Esophagus muscularis mucosa (tissue), 4 donors: ENCODE data around the gene SPG11. TPM values are rescaled to one million over a fixed set of nuclear protein-coding genes. Genes with fewer than 3 reads are reported as not detected.
A peak's percentile ranks its signal among the peaks of the same experiment; 100 is the strongest.

Experiments used
- DNase-seq: peaks from one replicate; pipeline ENCODE4 v3.0.0-alpha.2; 2017; ENCODE audit errors: extremely low spot score
- H3K27ac ChIP-seq, 4 donors: fragments of 200-600 bp; sonication (generic); replicated peaks in 1 of 4; 1 replicate in 3 of 4; 2 replicates in 1 of 4; pipeline ENCODE4 v1.5.1; 2016 to 2019; ENCODE audit warnings: mild to moderate bottlenecking in 1 of 4
- H3K27me3 ChIP-seq, 4 donors: fragments of 200-600 bp; sonication (generic); one replicate each; pipeline versions ENCODE4 v1.5.1 to v1.6.0; 2016 to 2019
- H3K36me3 ChIP-seq, 4 donors: fragments of 200-600 bp; sonication (generic); one replicate each; pipeline ENCODE4 v1.5.1; 2016 to 2019
- H3K4me1 ChIP-seq, 4 donors: fragments of 200-600 bp; sonication (generic); one replicate each; pipeline ENCODE4 v1.5.1; 2016 to 2019
- H3K4me3 ChIP-seq, 4 donors: fragments of 200-600 bp; sonication (generic); 1 replicate in 2 of 4; 2 replicates in 2 of 4; pipeline ENCODE4 v1.5.1; 2016 to 2019; ENCODE audit warnings: mild to moderate bottlenecking in 4 of 4, moderate library complexity in 1 of 4
- H3K9me3 ChIP-seq, 4 donors: fragments of 200-600 bp; sonication (generic); 1 replicate in 3 of 4; 2 replicates in 1 of 4; pipeline ENCODE4 v1.5.1; 2016 to 2019
- CTCF ChIP-seq, 3 experiments: fragments of 200-600 bp in 2 of 3; fragments of 450-650 bp in 1 of 3; sonication (generic) in 2 of 3; IDR thresholded peaks; one replicate each; pipeline ENCODE4 v1.5.1; 2017 to 2019; ENCODE audit warnings: antibody characterized with exemption in 3 of 3, mild to moderate bottlenecking in 2 of 3, moderate library complexity in 1 of 3
- EP300 ChIP-seq: sonication (generic); formaldehyde crosslinking; IDR thresholded peaks from one replicate; pipeline ENCODE4 v1.6.1; 2017; ENCODE audit warnings: antibody characterized with exemption
- POLR2A ChIP-seq: fragments of 450-650 bp; IDR thresholded peaks from one replicate; pipeline ENCODE4 v1.6.1; 2017; ENCODE audit warnings: antibody characterized with exemption, moderate library complexity, mild to moderate bottlenecking, low read depth
- POLR2AphosphoS5 ChIP-seq, 2 donors: sonication (generic); formaldehyde crosslinking; IDR thresholded peaks; one replicate each; pipeline ENCODE4 v1.6.1; 2017; ENCODE audit warnings: antibody characterized with exemption in 2 of 2
- WGBS: methylation state at CpG from one replicate; pipeline ENCODE4 v1.1.5; 2018; 5-methylcytosine and 5-hydroxymethylcytosine counted together
- intact Hi-C: fragments of 100-400 bp; cut with DNase I; formaldehyde crosslinking; loops from one replicate; pipeline ENCODE4 v1.15.1; 2023
- total RNA-seq, 4 donors: library from RNA; depleted of rRNA; stranded (reverse); fragments of >200 nt; gene quantifications; one replicate each; pipeline versions ENCODE4 v1.1.0 to v1.2.1, GENCODE V29; 2016

Gene SPG11
- total RNA-seq, 4 donors from 2014 or later, result 40.4 to 80.6 (median 55.2) TPM

DNA sequence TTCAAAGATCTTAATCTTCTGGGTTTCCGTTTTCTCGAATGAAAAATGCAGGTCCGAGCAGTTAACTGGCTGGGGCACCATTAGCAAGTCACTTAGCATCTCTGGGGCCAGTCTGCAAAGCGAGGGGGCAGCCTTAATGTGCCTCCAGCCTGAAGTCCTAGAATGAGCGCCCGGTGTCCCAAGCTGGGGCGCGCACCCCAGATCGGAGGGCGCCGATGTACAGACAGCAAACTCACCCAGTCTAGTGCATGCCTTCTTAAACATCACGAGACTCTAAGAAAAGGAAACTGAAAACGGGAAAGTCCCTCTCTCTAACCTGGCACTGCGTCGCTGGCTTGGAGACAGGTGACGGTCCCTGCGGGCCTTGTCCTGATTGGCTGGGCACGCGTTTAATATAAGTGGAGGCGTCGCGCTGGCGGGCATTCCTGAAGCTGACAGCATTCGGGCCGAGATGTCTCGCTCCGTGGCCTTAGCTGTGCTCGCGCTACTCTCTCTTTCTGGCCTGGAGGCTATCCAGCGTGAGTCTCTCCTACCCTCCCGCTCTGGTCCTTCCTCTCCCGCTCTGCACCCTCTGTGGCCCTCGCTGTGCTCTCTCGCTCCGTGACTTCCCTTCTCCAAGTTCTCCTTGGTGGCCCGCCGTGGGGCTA lies 47.8 kb upstream of the SPG11 start, which contains the start of the genes B2M and PATL2:
Gene B2M, plus strand, starts transcription at position 422 of the 647 bp plus-strand sequence. Its CDS starts 30 bp downstream, at position 452.
Gene PATL2, minus strand, starts transcription at position 228 of the 647 bp plus-strand sequence. CDS start 34,833 bp downstream, outside the sequence.
- TF ChIP-seq CTCF (IDR thresholded peaks at IDR 0.05) (peak in 1 of 3 experiments; percentile 2), EP300 (no peak), POLR2AphosphoS5 (IDR thresholded peaks at IDR 0.05) (peak; percentile 100), POLR2A (peak; percentile 99)
- intact Hi-C loops, result no loop called here

DNA sequence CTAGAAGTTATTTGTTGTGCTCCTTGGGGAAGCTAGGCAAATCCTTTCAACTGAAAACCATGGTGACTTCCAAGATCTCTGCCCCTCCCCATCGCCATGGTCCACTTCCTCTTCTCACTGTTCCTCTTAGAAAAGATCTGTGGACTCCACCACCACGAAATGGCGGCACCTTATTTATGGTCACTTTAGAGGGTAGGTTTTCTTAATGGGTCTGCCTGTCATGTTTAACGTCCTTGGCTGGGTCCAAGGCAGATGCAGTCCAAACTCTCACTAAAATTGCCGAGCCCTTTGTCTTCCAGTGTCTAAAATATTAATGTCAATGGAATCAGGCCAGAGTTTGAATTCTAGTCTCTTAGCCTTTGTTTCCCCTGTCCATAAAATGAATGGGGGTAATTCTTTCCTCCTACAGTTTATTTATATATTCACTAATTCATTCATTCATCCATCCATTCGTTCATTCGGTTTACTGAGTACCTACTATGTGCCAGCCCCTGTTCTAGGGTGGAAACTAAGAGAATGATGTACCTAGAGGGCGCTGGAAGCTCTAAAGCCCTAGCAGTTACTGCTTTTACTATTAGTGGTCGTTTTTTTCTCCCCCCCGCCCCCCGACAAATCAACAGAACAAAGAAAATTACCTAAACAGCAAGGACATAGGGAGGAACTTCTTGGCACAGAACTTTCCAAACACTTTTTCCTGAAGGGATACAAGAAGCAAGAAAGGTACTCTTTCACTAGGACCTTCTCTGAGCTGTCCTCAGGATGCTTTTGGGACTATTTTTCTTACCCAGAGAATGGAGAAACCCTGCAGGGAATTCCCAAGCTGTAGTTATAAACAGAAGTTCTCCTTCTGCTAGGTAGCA lies 47.0 kb upstream of the SPG11 start:
- Histone ChIP-seq H3K36me3 (peaks cover 1 to 8% (median 5%) of the 10 kb centered on the region in 4 donors), H3K27ac (peak overlapping the region; percentile 95 to 100 (median 99)), H3K4me1 (peaks cover 24 to 39% (median 34%) of the 10 kb centered on the region in 4 donors), H3K27me3 (no peaks in the 10 kb centered on the region), H3K9me3 (no peaks in the 10 kb centered on the region), H3K4me3 (peak overlapping the region; percentile 70 to 98 (median 95))
- no peak for DNase-seq
- intact Hi-C loops, result no loop called here
- 26% methylated on average over 11 of the region's 11 CpGs for WGBS
- no peak for TF ChIP-seq POLR2A
- TF ChIP-seq CTCF (IDR thresholded peaks at IDR 0.05), result peak; percentile 20 to 48 (median 31)
- TF ChIP-seq POLR2AphosphoS5 (IDR thresholded peaks at IDR 0.05), result peak in 1 of 2 donors; percentile 7
- TF ChIP-seq EP300, result no peak

More for the DNA sequence above, 47.8 kb upstream of the SPG11 start, which contains the start of the genes B2M and PATL2:
- no peaks in the 10 kb centered on the region for H3K27me3 ChIP-seq
- DNase-seq, result peak; percentile 100
- peaks cover 31 to 45% (median 42%) of the 10 kb centered on the region in 4 donors for H3K4me1 ChIP-seq
- H3K9me3 ChIP-seq, result no peaks in the 10 kb centered on the region
- WGBS, result 0% methylated on average over 31 of the region's 37 CpGs
- H3K27ac ChIP-seq, result peak within 1 kb of the TSS; percentile 95 to 100 (median 99)
- H3K36me3 ChIP-seq, result peaks cover 7 to 15% (median 13%) of the 10 kb centered on the region in 4 donors
- H3K4me3 ChIP-seq, result peak within 1 kb of the TSS; percentile 70 to 98 (median 95)

- intact Hi-C loops, result no loop called here
- H3K4me1 ChIP-seq, result peaks cover 0 to 10% (median 6%) of the 10 kb centered on the region in 4 donors
- peaks cover 0 to 3% (median 0%) of the 10 kb centered on the region in 4 donors for H3K9me3 ChIP-seq
- no peak overlapping the region for H3K4me3 ChIP-seq
- TF ChIP-seq POLR2AphosphoS5 (IDR thresholded peaks at IDR 0.05), result no peak
- no peak for TF ChIP-seq POLR2A
- TF ChIP-seq EP300, result no peak
- TF ChIP-seq CTCF (IDR thresholded peaks at IDR 0.05), result no peak
- no peak for DNase-seq
- H3K36me3 ChIP-seq, result no peaks in the 10 kb centered on the region
- H3K27me3 ChIP-seq, result no peaks in the 10 kb centered on the region
- WGBS, result 87% methylated on average over 2 of the region's 2 CpGs
- no peak overlapping the region for H3K27ac ChIP-seq
Measured at GRCh38 chr15:44706946-44707636, 43.6 kb upstream of the SPG11 start.

- H3K9me3 ChIP-seq, result peaks cover 0 to 3% (median 0%) of the 10 kb centered on the region in 4 donors
- H3K4me3 ChIP-seq, result no peak overlapping the region
- peaks cover 0 to 10% (median 6%) of the 10 kb centered on the region in 4 donors for H3K4me1 ChIP-seq
- TF ChIP-seq POLR2A (no peak), POLR2AphosphoS5 (IDR thresholded peaks at IDR 0.05) (no peak), CTCF (IDR thresholded peaks at IDR 0.05) (no peak), EP300 (no peak)
- H3K36me3 ChIP-seq, result no peaks in the 10 kb centered on the region
- no peak overlapping the region for H3K27ac ChIP-seq
- no peak for DNase-seq
- intact Hi-C loops, result no loop called here
- whole genome bisulfite sequencing, result 83% methylated on average over 2 of the region's 2 CpGs
- no peaks in the 10 kb centered on the region for H3K27me3 ChIP-seq
Measured at GRCh38 chr15:44706401-44706800, 42.9 kb upstream of the SPG11 start.
